ENCODE results near the gene DTNBP1.
"Not testable (repeated sequence)": the region's sequence is repeated elsewhere in the genome, so short reads cannot be mapped to it uniquely, and the experiment has no call there.

DTNBP1 gene

GRCh38 chr6:15668918-15669317 lies 6.1 kb upstream of the DTNBP1 start (continued):
- no peak for TF ChIP-seq ZNF239 (tag by site-specific recombination; IDR thresholded peaks at IDR 0.05)
- TF ChIP-seq ZNF133 (tag by site-specific recombination; IDR thresholded peaks at IDR 0.05), result no peak
- TF ChIP-seq, protein P1, sequence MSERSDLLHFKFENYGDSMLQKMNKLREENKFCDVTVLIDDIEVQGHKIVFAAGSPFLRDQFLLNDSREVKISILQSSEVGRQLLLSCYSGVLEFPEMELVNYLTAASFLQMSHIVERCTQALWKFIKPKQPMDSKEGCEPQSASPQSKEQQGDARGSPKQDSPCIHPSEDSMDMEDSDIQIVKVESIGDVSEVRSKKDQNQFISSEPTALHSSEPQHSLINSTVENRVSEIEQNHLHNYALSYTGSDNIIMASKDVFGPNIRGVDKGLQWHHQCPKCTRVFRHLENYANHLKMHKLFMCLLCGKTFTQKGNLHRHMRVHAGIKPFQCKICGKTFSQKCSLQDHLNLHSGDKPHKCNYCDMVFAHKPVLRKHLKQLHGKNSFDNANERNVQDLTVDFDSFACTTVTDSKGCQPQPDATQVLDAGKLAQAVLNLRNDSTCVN (tag by site-specific recombination; optimal IDR thresholded peaks at IDR 0.05), result no peak
- TF ChIP-seq MZF1 (tag by site-specific recombination; IDR thresholded peaks at IDR 0.05; ENCODE audit: borderline replicate concordance), result no peak
- TF ChIP-seq ZNF843 (tag by site-specific recombination; IDR thresholded peaks at IDR 0.05), result no peak
- no peak for TF ChIP-seq ZNF600 (tag by site-specific recombination; IDR thresholded peaks at IDR 0.05)
- TF ChIP-seq ZNF324 (tag by site-specific recombination; IDR thresholded peaks at IDR 0.05), result no peak
- TF ChIP-seq ZNF610 (tag by site-specific recombination; IDR thresholded peaks at IDR 0.05; ENCODE audit: borderline replicate concordance), result no peak
- no peak for TF ChIP-seq ZNF704 (tag by site-specific recombination; IDR thresholded peaks at IDR 0.05)
- TF ChIP-seq ZNF521 (tag by site-specific recombination; IDR thresholded peaks at IDR 0.05), result no peak
- TF ChIP-seq, protein P2, sequence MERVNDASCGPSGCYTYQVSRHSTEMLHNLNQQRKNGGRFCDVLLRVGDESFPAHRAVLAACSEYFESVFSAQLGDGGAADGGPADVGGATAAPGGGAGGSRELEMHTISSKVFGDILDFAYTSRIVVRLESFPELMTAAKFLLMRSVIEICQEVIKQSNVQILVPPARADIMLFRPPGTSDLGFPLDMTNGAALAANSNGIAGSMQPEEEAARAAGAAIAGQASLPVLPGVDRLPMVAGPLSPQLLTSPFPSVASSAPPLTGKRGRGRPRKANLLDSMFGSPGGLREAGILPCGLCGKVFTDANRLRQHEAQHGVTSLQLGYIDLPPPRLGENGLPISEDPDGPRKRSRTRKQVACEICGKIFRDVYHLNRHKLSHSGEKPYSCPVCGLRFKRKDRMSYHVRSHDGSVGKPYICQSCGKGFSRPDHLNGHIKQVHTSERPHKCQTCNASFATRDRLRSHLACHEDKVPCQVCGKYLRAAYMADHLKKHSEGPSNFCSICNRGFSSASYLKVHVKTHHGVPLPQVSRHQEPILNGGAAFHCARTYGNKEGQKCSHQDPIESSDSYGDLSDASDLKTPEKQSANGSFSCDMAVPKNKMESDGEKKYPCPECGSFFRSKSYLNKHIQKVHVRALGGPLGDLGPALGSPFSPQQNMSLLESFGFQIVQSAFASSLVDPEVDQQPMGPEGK (tag by site-specific recombination; IDR thresholded peaks at IDR 0.05), result no peak

DNA sequence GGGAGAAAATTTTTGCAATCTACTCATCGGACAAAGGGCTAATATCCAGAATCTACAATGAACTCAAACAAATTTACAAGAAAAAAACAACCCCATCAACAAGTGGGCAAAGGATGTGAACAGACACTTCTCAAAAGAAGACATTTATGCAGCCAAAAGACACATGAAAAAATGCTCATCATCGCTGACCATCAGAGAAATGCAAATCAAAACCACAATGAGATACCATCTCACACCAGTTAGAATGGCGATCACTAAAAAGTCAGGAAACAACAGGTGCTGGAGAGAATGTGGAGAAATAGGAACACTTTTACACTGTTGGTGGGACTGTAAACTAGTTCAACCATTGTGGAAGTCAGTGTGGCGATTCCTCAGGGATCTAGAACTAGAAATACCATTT lies 4.1 kb upstream of the DTNBP1 start:
- H3K4me1 ChIP-seq (ENCODE audit: control insufficient read depth, insufficient read depth, low read length); H3K36me3 ChIP-seq (ENCODE audit: control insufficient read depth in 2 of 2, insufficient read depth in 1 of 2, low read length in 2 of 2); H3K9me3 ChIP-seq (ENCODE audit: control insufficient read depth, insufficient read depth, low read depth, low read length); POLR2A ChIA-PET; H3K4me3 ChIP-seq (ENCODE audit: low read depth, low read length); H3K27ac ChIP-seq (ENCODE audit: extremely low read depth, low read depth, low read length); CTCF ChIA-PET: not testable (repeated sequence)
- TF ChIP-seq SCRT2 (tag by site-specific recombination; IDR thresholded peaks at IDR 0.05) (peak; percentile 86), SCRT1 (tag by site-specific recombination; IDR thresholded peaks at IDR 0.05; ENCODE audit: borderline replicate concordance) (peak; percentile 68)

- Histone ChIP-seq H3K4me3 (ENCODE audit: low read depth, low read length) (no peak overlapping the region), H3K4me1 (ENCODE audit: control insufficient read depth, insufficient read depth, low read length) (no peaks in the 10 kb centered on the region; the same call in 1 of the 2 replicates), H3K27ac (ENCODE audit: extremely low read depth, low read depth, low read length) (no peak overlapping the region), H3K9me3 (ENCODE audit: control insufficient read depth, insufficient read depth, low read depth, low read length) (no peaks in the 10 kb centered on the region), H3K36me3 (ENCODE audit: control insufficient read depth in 2 of 2, insufficient read depth in 1 of 2, low read length in 2 of 2) (peaks cover 0 to 7% of the 10 kb centered on the region in 2 experiments; a peak in 1 of 3 replicates)
- CTCF ChIA-PET, result interaction anchor here (1.0 kb wide), 1 partner anchor 541 kb away, joined by 5 read pairs; no protein-coding TSS in a partner anchor
- POLR2A ChIA-PET, result interaction anchor here (0.9 kb wide), 1 partner anchor 464 kb away, joined by 3 read pairs; the partner anchor contains the start of gene MYLIP
- TF ChIP-seq KLF1 (tag by site-specific recombination; IDR thresholded peaks at IDR 0.05), result no peak
- TF ChIP-seq HOXC10 (CRISPR knock-in tag; IDR thresholded peaks at IDR 0.05), result no peak
- no peak for TF ChIP-seq ZSCAN4 (tag by site-specific recombination; IDR thresholded peaks at IDR 0.05)
- no peak for TF ChIP-seq ZNF530 (tag by site-specific recombination; IDR thresholded peaks at IDR 0.05; ENCODE audit: low read depth)
- TF ChIP-seq SCRT2 (tag by site-specific recombination; IDR thresholded peaks at IDR 0.05), result no peak
- no peak for TF ChIP-seq IKZF3 (tag by site-specific recombination; IDR thresholded peaks at IDR 0.05)
These were observed 2.4 kb upstream of the DTNBP1 start for GRCh38 chr6:15665237-15665636.

All from HEK293 (cell line).